Common myeloid progenitor, CD34-positive (primary cell): ENCODE results near the gene PLD5.
"Not testable (repeated sequence)": the region's sequence is repeated elsewhere in the genome, so short reads cannot be mapped to it uniquely, and the experiment has no call there.

ENCODE experiments used
- CTCF ChIA-PET: fragments of 350-600 bp; sonication (Branson Sonifier 250); formaldehyde crosslinking; loops from one replicate; lab custom pipeline; 2021; ENCODE audit warnings: antibody characterized with exemption; lab: Charles Lee
- POLR2A ChIA-PET: fragments of 350-600 bp; sonication (Branson Sonifier 250); formaldehyde crosslinking; loops from one replicate; lab custom pipeline; 2021; ENCODE audit warnings: antibody characterized with exemption; lab: Charles Lee
- DNase-seq, 3 donors: peaks; one replicate each; pipeline versions ENCODE4 v3.0.0 to v3.0.0-alpha.2; 2013
- H3K27ac ChIP-seq, 2 experiments: 1 replicate in 1 of 2; 2 replicates in 1 of 2; pipeline ENCODE4 v1.7.0; 2013; ENCODE audit warnings: inconsistent platforms in 2 of 2, low read length in 2 of 2, mild to moderate bottlenecking in 2 of 2, low read depth in 1 of 2, moderate library complexity in 1 of 2; ENCODE audit not compliant: severe bottlenecking in 2 of 2, insufficient read depth in 1 of 2, poor library complexity in 1 of 2
- H3K27me3 ChIP-seq, 5 experiments: replicated peaks in 2 of 5; 1 replicate in 3 of 5; 2 replicates in 2 of 5; pipeline versions ENCODE4 v1.6.1 to v1.7.0; 2013; ENCODE audit warnings: low read length in 4 of 5, mild to moderate bottlenecking in 2 of 5, moderate library complexity in 2 of 5, inconsistent platforms in 1 of 5; ENCODE audit not compliant: insufficient read depth in 5 of 5, control insufficient read depth in 4 of 5
- H3K36me3 ChIP-seq, 4 experiments: 1 replicate in 2 of 4; 2 replicates in 2 of 4; pipeline versions ENCODE4 v1.6.1 to v1.7.0; 2013; ENCODE audit warnings: low read length in 3 of 4, control low read depth in 1 of 4, mild to moderate bottlenecking in 1 of 4; ENCODE audit not compliant: control insufficient read depth in 4 of 4, insufficient read depth in 4 of 4
- H3K4me1 ChIP-seq, 4 experiments: 1 replicate in 3 of 4; 2 replicates in 1 of 4; pipeline versions ENCODE4 v1.6.1 to v1.7.1; 2013; ENCODE audit warnings: low read length in 3 of 4, mild to moderate bottlenecking in 3 of 4, control low read depth in 1 of 4, inconsistent platforms in 1 of 4, moderate library complexity in 1 of 4; ENCODE audit not compliant: control insufficient read depth in 4 of 4, insufficient read depth in 4 of 4; ENCODE audit errors: control extremely low read depth in 1 of 4
- H3K4me3 ChIP-seq, 7 experiments: 1 replicate in 4 of 7; 2 replicates in 3 of 7; pipeline versions ENCODE4 v1.5.1 to v1.7.0; 2013; ENCODE audit warnings: mild to moderate bottlenecking in 7 of 7, low read length in 6 of 7, moderate library complexity in 6 of 7, inconsistent platforms in 2 of 7, low read depth in 2 of 7, control low read depth in 1 of 7; ENCODE audit not compliant: insufficient read depth in 4 of 7, control insufficient read depth in 1 of 7; ENCODE audit errors: extremely low read depth in 1 of 7
- H3K9me3 ChIP-seq, 5 experiments: 1 replicate in 4 of 5; 2 replicates in 1 of 5; pipeline versions ENCODE4 v1.6.1 to v1.7.1; 2013; ENCODE audit warnings: low read length in 4 of 5, mild to moderate bottlenecking in 2 of 5, inconsistent platforms in 1 of 5, low read depth in 1 of 5, moderate library complexity in 1 of 5; ENCODE audit not compliant: control insufficient read depth in 4 of 5, insufficient read depth in 2 of 5; ENCODE audit errors: control extremely low read depth in 1 of 5
- WGBS: methylation state at CpG from one replicate; pipeline ENCODE4 v1.1.5; 2013; ENCODE audit not compliant: insufficient coverage; 5-methylcytosine and 5-hydroxymethylcytosine counted together

PLD5 gene

GRCh38 chr1:242219905-242220304 lies 304.6 kb downstream of the PLD5 start:
- no peaks in the 10 kb centered on the region for H3K27me3 ChIP-seq
- no peak overlapping the region for H3K4me3 ChIP-seq
- DNase-seq, result no peak
- ChIA-PET CTCF (no interaction called here), POLR2A (no interaction called here)
- 98% methylated on average over 10 of the region's 12 CpGs for WGBS
- no peaks in the 10 kb centered on the region for H3K4me1 ChIP-seq
- no peak overlapping the region for H3K27ac ChIP-seq
- H3K9me3 ChIP-seq, result peaks cover 0 to 3% (median 2%) of the 10 kb centered on the region in 5 experiments
- H3K36me3 ChIP-seq, result no peaks in the 10 kb centered on the region

GRCh38 chr1:242219298-242219901 lies 305.1 kb downstream of the PLD5 start:
- DNase-seq, result no peak
- no peaks in the 10 kb centered on the region for H3K27me3 ChIP-seq
- no peak overlapping the region for H3K27ac ChIP-seq
- ChIA-PET POLR2A (no interaction called here), CTCF (no interaction called here)
- H3K4me3 ChIP-seq, result no peak overlapping the region
- peaks cover 0 to 3% (median 2%) of the 10 kb centered on the region in 5 experiments for H3K9me3 ChIP-seq
- WGBS, result 100% methylated on average over 2 of the region's 2 CpGs
- no peaks in the 10 kb centered on the region for H3K4me1 ChIP-seq
- H3K36me3 ChIP-seq, result no peaks in the 10 kb centered on the region

- CTCF ChIA-PET, result no interaction called here
- Histone ChIP-seq H3K4me1 (no peaks in the 10 kb centered on the region), H3K27ac (no peak overlapping the region), H3K36me3 (no peaks in the 10 kb centered on the region), H3K27me3 (peaks cover 0 to 3% (median 0%) of the 10 kb centered on the region in 5 experiments), H3K4me3 (no peak overlapping the region), H3K9me3 (peaks cover 0 to 3% (median 2%) of the 10 kb centered on the region in 5 experiments)
- POLR2A ChIA-PET, result no interaction called here
- no peak for DNase-seq
- WGBS, result 81% methylated on average over 4 of the region's 4 CpGs
These were observed 308.1 kb downstream of the PLD5 start for GRCh38 chr1:242216368-242216767.

- H3K27ac ChIP-seq, H3K27me3 ChIP-seq, H3K36me3 ChIP-seq, H3K4me3 ChIP-seq, DNase-seq, H3K9me3 ChIP-seq, H3K4me1 ChIP-seq, POLR2A ChIA-PET: not testable (repeated sequence)
- 90% methylated on average over 2 of the region's 3 CpGs for WGBS
- CTCF ChIA-PET, result interaction anchor here (1.2 kb wide), 1 partner anchor 10 kb away, joined by 3 read pairs; no protein-coding TSS in a partner anchor
These were observed 310.0 kb downstream of the PLD5 start for GRCh38 chr1:242214455-242214854.

GRCh38 chr1:242212961-242213360 lies 311.5 kb downstream of the PLD5 start:
- H3K27ac ChIP-seq, H3K4me1 ChIP-seq, POLR2A ChIA-PET, H3K4me3 ChIP-seq, H3K9me3 ChIP-seq, DNase-seq, H3K36me3 ChIP-seq, H3K27me3 ChIP-seq, CTCF ChIA-PET: not testable (repeated sequence)
- 65% methylated on average over 4 of the region's 4 CpGs for WGBS

- Histone ChIP-seq H3K27me3 (peaks cover 0 to 3% (median 0%) of the 10 kb centered on the region in 5 experiments), H3K4me1 (no peaks in the 10 kb centered on the region), H3K9me3 (peaks cover 0 to 3% (median 2%) of the 10 kb centered on the region in 5 experiments), H3K36me3 (no peaks in the 10 kb centered on the region), H3K4me3 (no peak overlapping the region), H3K27ac (no peak overlapping the region)
- 49% methylated on average over 8 of the region's 12 CpGs for WGBS
- POLR2A ChIA-PET, result no interaction called here
- DNase-seq, result no peak
- CTCF ChIA-PET, result no interaction called here
These were observed 312.1 kb downstream of the PLD5 start for GRCh38 chr1:242212401-242212800.

- POLR2A ChIA-PET, result no interaction called here
- no peak overlapping the region for H3K4me3 ChIP-seq
- CTCF ChIA-PET, result no interaction called here
- WGBS, result 74% methylated on average over 9 of the region's 11 CpGs
- no peaks in the 10 kb centered on the region for H3K4me1 ChIP-seq
- no peak overlapping the region for H3K27ac ChIP-seq
- DNase-seq, result no peak
- H3K9me3 ChIP-seq, result peaks cover 0 to 3% (median 0%) of the 10 kb centered on the region in 5 experiments
- H3K27me3 ChIP-seq, result peaks cover 0 to 3% (median 0%) of the 10 kb centered on the region in 5 experiments
- no peaks in the 10 kb centered on the region for H3K36me3 ChIP-seq
These were observed 313.1 kb downstream of the PLD5 start for GRCh38 chr1:242211254-242212022.
